ENCODE results near the gene LARGE1. TPM values are rescaled to one million over a fixed set of nuclear protein-coding genes. Genes with fewer than 3 reads are reported as not detected.

Gene LARGE1
- total RNA-seq, 1 donor from 2014 or later, result 195 TPM

GRCh38 chr22:33842421-33843094, 77.7 kb downstream of the LARGE1 start:
- Mint-ChIP-seq H3K27me3 (no peaks in the 10 kb centered on the region), H3K36me3 (ENCODE audit: insufficient read depth) (peaks cover 19% of the 10 kb centered on the region), H3K27ac (no peak overlapping the region), H3K9me3 (ENCODE audit: low read depth) (peaks cover 8% of the 10 kb centered on the region), H3K4me1 (ENCODE audit: low read depth) (peaks cover 22% of the 10 kb centered on the region), H3K4me3 (ENCODE audit: low read depth) (no peak overlapping the region)
- no peak for DNase-seq (ENCODE audit: low spot score, unreplicated experiment)
- TF ChIP-seq, protein P1, sequence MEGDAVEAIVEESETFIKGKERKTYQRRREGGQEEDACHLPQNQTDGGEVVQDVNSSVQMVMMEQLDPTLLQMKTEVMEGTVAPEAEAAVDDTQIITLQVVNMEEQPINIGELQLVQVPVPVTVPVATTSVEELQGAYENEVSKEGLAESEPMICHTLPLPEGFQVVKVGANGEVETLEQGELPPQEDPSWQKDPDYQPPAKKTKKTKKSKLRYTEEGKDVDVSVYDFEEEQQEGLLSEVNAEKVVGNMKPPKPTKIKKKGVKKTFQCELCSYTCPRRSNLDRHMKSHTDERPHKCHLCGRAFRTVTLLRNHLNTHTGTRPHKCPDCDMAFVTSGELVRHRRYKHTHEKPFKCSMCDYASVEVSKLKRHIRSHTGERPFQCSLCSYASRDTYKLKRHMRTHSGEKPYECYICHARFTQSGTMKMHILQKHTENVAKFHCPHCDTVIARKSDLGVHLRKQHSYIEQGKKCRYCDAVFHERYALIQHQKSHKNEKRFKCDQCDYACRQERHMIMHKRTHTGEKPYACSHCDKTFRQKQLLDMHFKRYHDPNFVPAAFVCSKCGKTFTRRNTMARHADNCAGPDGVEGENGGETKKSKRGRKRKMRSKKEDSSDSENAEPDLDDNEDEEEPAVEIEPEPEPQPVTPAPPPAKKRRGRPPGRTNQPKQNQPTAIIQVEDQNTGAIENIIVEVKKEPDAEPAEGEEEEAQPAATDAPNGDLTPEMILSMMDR (IDR thresholded peaks at IDR 0.05; ENCODE audit: unreplicated experiment), result no peak

DNA sequence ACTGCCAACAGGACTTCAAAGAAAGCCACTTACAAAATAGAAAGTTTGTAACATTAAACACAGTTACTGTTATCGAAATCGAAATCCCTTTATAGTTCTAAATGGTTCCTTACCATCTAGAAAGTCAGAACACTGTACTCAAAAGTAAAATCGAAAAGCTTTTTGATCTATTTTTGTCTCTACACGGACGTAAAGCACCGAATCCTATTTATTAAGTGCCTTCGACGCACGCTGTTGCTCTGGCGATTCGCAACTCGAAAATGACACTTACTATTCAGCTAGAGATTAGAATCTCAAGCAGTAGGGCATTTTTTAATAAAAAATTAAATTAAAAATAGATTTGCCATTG, 78.3 kb downstream of the LARGE1 start:
- Mint-ChIP-seq H3K36me3 (ENCODE audit: insufficient read depth) (peaks cover 15% of the 10 kb centered on the region), H3K9me3 (ENCODE audit: low read depth) (peaks cover 5% of the 10 kb centered on the region), H3K27ac (no peak overlapping the region), H3K4me1 (ENCODE audit: low read depth) (peaks cover 22% of the 10 kb centered on the region), H3K4me3 (ENCODE audit: low read depth) (no peak overlapping the region), H3K27me3 (no peaks in the 10 kb centered on the region)
- DNase-seq (ENCODE audit: low spot score, unreplicated experiment), result no peak
- TF ChIP-seq, protein P1 (IDR thresholded peaks at IDR 0.05; ENCODE audit: unreplicated experiment), result no peak

DNA sequence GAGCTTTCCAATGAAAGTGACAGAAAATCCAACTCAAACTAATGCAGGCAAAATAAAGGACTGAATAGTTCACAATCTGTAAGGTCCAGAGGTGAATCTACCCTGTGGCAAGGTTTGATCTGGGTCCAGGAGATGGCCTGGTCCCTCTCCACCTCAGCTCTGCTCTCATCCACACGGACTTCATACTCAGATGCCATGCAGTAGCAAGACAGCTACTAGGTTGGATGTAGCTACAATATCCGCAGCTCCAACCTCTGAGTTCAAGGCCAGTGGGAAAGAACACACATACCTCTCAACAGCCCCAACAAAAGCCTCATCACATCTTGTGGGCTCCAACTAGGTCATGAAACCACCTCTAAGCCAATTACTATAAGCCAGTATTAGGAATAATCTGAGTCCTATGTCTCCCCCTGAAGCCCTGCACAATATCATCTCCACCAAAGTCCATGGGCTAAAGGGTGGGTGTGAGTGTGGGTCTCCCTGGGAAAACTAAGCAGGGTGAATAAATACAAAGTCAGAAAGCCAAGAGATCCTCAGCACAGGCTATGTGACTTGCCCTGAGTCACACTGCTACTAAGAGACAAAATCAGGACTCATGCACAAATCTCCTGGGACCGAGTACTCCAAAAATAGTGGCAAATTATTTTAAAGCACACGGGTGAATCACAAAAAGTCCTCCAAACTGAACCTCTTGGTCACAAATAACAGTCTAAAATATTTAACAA, 78.8 kb downstream of the LARGE1 start:
- Mint-ChIP-seq H3K27me3 (no peaks in the 10 kb centered on the region), H3K4me1 (ENCODE audit: low read depth) (peaks cover 22% of the 10 kb centered on the region), H3K27ac (no peak overlapping the region), H3K9me3 (ENCODE audit: low read depth) (peaks cover 3% of the 10 kb centered on the region), H3K36me3 (ENCODE audit: insufficient read depth) (peaks cover 12% of the 10 kb centered on the region), H3K4me3 (ENCODE audit: low read depth) (no peak overlapping the region)
- TF ChIP-seq, protein P1 (IDR thresholded peaks at IDR 0.05; ENCODE audit: unreplicated experiment), result no peak
- no peak for DNase-seq (ENCODE audit: low spot score, unreplicated experiment)

GRCh38 chr22:33838644-33839043, 81.6 kb downstream of the LARGE1 start:
- Mint-ChIP-seq H3K36me3 (ENCODE audit: insufficient read depth) (peaks cover 1% of the 10 kb centered on the region), H3K4me3 (ENCODE audit: low read depth) (no peak overlapping the region), H3K9me3 (ENCODE audit: low read depth) (no peaks in the 10 kb centered on the region), H3K4me1 (ENCODE audit: low read depth) (peaks cover 31% of the 10 kb centered on the region), H3K27ac (no peak overlapping the region), H3K27me3 (no peaks in the 10 kb centered on the region)
- TF ChIP-seq, protein P1 (IDR thresholded peaks at IDR 0.05; ENCODE audit: unreplicated experiment), result no peak
- no peak for DNase-seq (ENCODE audit: low spot score, unreplicated experiment)

DNA sequence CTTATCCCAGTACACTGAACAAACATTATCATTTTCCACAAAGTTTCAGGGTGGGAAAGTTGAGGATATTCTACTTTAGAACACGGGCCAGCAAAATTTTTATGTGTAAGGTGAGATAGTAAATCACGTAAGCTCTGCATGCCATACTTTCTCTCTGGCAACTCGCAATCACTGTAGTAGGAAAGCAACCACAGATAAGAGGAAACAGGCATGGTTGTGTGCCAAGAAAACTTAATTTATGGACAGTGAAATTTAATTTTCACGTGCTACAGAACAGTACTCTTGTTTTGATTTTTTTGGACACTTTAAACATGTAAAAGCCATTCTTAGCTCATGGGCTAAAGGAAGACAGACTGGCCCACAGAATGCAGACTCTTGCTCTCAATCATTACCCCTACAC, 82.5 kb downstream of the LARGE1 start:
- no peak overlapping the region for H3K27ac Mint-ChIP-seq
- no peaks in the 10 kb centered on the region for H3K27me3 Mint-ChIP-seq
- TF ChIP-seq, protein P1 (IDR thresholded peaks at IDR 0.05; ENCODE audit: unreplicated experiment), result no peak
- no peak overlapping the region for H3K4me3 Mint-ChIP-seq (ENCODE audit: low read depth)
- H3K4me1 Mint-ChIP-seq (ENCODE audit: low read depth), result peaks cover 30% of the 10 kb centered on the region
- no peak for DNase-seq (ENCODE audit: low spot score, unreplicated experiment)
- H3K9me3 Mint-ChIP-seq (ENCODE audit: low read depth), result no peaks in the 10 kb centered on the region
- H3K36me3 Mint-ChIP-seq (ENCODE audit: insufficient read depth), result peaks cover 1% of the 10 kb centered on the region
